Prostate gland (tissue), 2 donors: ENCODE data around the gene SMG5. TPM values are rescaled to one million over a fixed set of nuclear protein-coding genes. Genes with fewer than 3 reads are reported as not detected.

ENCODE experiments used
- DNase-seq: peaks from one replicate; pipeline ENCODE4 v3.0.0-alpha.2; 2019; ENCODE audit warnings: low spot score
- H3K27ac ChIP-seq, 2 donors: fragments of 200-600 bp; sonication (generic); 2 replicates each; pipeline ENCODE4 v1.5.1; 2017 to 2019
- H3K27me3 ChIP-seq: fragments of 200-600 bp; sonication (generic); replicated peaks from 2 replicates; pipeline ENCODE4 v1.5.1; 2019; ENCODE audit not compliant: insufficient read depth
- H3K36me3 ChIP-seq, 2 donors: fragments of 200-600 bp; sonication (generic); 1 replicate in 1 of 2; 2 replicates in 1 of 2; pipeline versions ENCODE4 v1.5.1 to v1.8.1; 2017 to 2019
- H3K4me1 ChIP-seq: fragments of 200-600 bp; sonication (generic); replicated peaks from 2 replicates; pipeline ENCODE4 v1.5.1; 2019
- H3K4me3 ChIP-seq, 2 donors: fragments of 200-600 bp; sonication (generic); 2 replicates each; pipeline ENCODE4 v1.5.1; 2017 to 2019
- H3K9me3 ChIP-seq: fragments of 200-600 bp; sonication (generic); 2 replicates; pipeline ENCODE4 v1.5.1; 2017
- CTCF ChIP-seq, 4 experiments: fragments of 200-600 bp in 2 of 4; fragments of 450-650 bp in 2 of 4; sonication (generic) in 2 of 4; IDR thresholded peaks; 1 replicate in 3 of 4; 2 replicates in 1 of 4; pipeline ENCODE4 v1.5.1; 2016 to 2019; ENCODE audit warnings: antibody characterized with exemption in 4 of 4, mild to moderate bottlenecking in 2 of 4, moderate library complexity in 2 of 4
- POLR2A ChIP-seq: fragments of 450-650 bp; IDR thresholded peaks from one replicate; pipeline ENCODE4 v1.6.1; 2016; ENCODE audit warnings: antibody characterized with exemption, mild to moderate bottlenecking
- POLR2AphosphoS5 ChIP-seq: sonication (generic); formaldehyde crosslinking; IDR thresholded peaks from one replicate; pipeline ENCODE4 v1.6.1; 2017; ENCODE audit warnings: antibody characterized with exemption
- WGBS: methylation state at CpG from one replicate; pipeline ENCODE4 v1.1.5; 2018; 5-methylcytosine and 5-hydroxymethylcytosine counted together
- intact Hi-C: fragments of 100-400 bp; cut with DNase I; formaldehyde crosslinking; loops from one replicate; pipeline ENCODE4 v1.14.2; 2022
- total RNA-seq, 2 donors: library from RNA; depleted of rRNA; stranded (reverse); fragments of >200 nt; gene quantifications; one replicate each; pipeline ENCODE4 v1.1.0, GENCODE V29; 2016

The SMG5 gene
- total RNA-seq, 2 donors from 2014 or later = 49.1 to 113 TPM

- Histone ChIP-seq H3K9me3 (no peaks in the 10 kb centered on the region), H3K4me1 (no peaks in the 10 kb centered on the region), H3K36me3 (no peaks in the 10 kb centered on the region), H3K27me3 (no peaks in the 10 kb centered on the region), H3K27ac (peak overlapping the region; percentile 88 to 93), H3K4me3 (peak overlapping the region; percentile 84 to 95)
- TF ChIP-seq CTCF (IDR thresholded peaks at IDR 0.05) (no peak), POLR2A (no peak), POLR2AphosphoS5 (no peak)
- 76% methylated on average over 1 of the region's 1 CpG for WGBS
- intact Hi-C loops = no loop called here
- DNase-seq = no peak
These were observed 896 bp upstream of the SMG5 start for GRCh38 chr1:156283521-156283920.

DNA sequence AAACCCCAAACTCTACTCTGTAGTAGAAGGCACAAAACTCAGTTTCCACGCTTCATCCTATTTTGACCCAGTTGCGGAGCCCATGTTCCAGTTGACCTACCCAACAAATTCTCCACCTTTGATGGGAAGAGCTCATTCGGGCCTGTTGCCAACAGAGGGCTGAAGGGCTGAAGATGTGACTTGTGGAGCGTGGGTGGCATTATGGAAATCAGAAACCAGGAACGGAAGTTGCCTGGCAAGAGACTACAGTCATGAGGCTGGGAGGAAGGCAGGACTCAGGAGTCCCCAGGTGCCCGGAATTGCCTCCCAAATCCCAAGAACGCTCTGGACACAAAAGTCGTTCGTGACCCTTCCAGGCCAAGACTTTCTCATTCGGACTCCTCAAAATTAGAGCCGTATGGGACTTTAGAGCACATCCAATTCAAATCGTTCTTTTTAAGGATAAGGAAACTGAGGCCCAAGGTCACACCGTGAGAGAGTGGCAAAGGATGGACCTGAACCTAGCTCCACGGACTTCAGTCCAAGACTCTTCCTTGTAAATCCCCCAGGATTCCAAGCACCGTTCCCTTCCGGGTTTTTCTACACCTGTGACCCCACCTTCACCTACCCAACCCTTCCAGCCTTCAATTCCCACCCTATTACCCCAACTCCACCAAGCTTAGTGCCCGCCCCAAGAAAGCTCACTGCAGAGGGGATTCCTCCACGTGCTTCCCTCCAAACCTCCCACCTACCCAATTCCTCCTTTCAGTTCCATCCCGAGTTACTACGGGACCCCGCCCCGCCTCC is 739 bp downstream of the SMG5 start:
- H3K27me3 ChIP-seq = no peaks in the 10 kb centered on the region
- H3K4me1 ChIP-seq = no peaks in the 10 kb centered on the region
- H3K4me3 ChIP-seq = peak overlapping the region; percentile 84 to 95
- no peaks in the 10 kb centered on the region for H3K9me3 ChIP-seq
- peak overlapping the region; percentile 88 to 93 for H3K27ac ChIP-seq
- no peak for TF ChIP-seq POLR2A
- TF ChIP-seq POLR2AphosphoS5 = no peak
- TF ChIP-seq CTCF (IDR thresholded peaks at IDR 0.05) = no peak
- intact Hi-C loops = no loop called here
- peaks cover 0 to 3% of the 10 kb centered on the region in 2 donors for H3K36me3 ChIP-seq
- DNase-seq = peak; percentile 36
- WGBS = 7% methylated on average over 22 of the region's 22 CpGs

GRCh38 chr1:156281281-156281680 is 1.3 kb downstream of the SMG5 start:
- DNase-seq = no peak
- Histone ChIP-seq H3K4me1 (no peaks in the 10 kb centered on the region), H3K9me3 (no peaks in the 10 kb centered on the region), H3K27ac (peak overlapping the region; percentile 88 to 93), H3K4me3 (peak overlapping the region in 1 of 2 donors; percentile 84), H3K27me3 (no peaks in the 10 kb centered on the region), H3K36me3 (peaks cover 0 to 7% of the 10 kb centered on the region in 2 donors)
- no peak for TF ChIP-seq POLR2AphosphoS5
- no peak for TF ChIP-seq POLR2A
- no peak for TF ChIP-seq CTCF (IDR thresholded peaks at IDR 0.05)
- WGBS = 23% methylated on average over 8 of the region's 8 CpGs
- intact Hi-C loops = no loop called here

GRCh38 chr1:156279837-156280236 is 2.8 kb downstream of the SMG5 start:
- Histone ChIP-seq H3K27me3 (no peaks in the 10 kb centered on the region), H3K4me1 (no peaks in the 10 kb centered on the region), H3K9me3 (no peaks in the 10 kb centered on the region), H3K27ac (no peak overlapping the region), H3K36me3 (peaks cover 0 to 8% of the 10 kb centered on the region in 2 donors), H3K4me3 (no peak overlapping the region)
- intact Hi-C loops = no loop called here
- DNase-seq = no peak
- TF ChIP-seq POLR2A = no peak
- no peak for TF ChIP-seq POLR2AphosphoS5
- TF ChIP-seq CTCF (IDR thresholded peaks at IDR 0.05) = no peak
- WGBS = 90% methylated on average over 3 of the region's 3 CpGs

GRCh38 chr1:156276966-156277381 is 5.7 kb downstream of the SMG5 start:
- Histone ChIP-seq H3K36me3 (peaks cover 8 to 19% of the 10 kb centered on the region in 2 donors), H3K4me3 (no peak overlapping the region), H3K27ac (no peak overlapping the region), H3K4me1 (no peaks in the 10 kb centered on the region), H3K9me3 (no peaks in the 10 kb centered on the region), H3K27me3 (no peaks in the 10 kb centered on the region)
- TF ChIP-seq POLR2AphosphoS5 = no peak
- no peak for TF ChIP-seq CTCF (IDR thresholded peaks at IDR 0.05)
- no peak for TF ChIP-seq POLR2A
- 66% methylated on average over 6 of the region's 6 CpGs for WGBS
- no peak for DNase-seq
- intact Hi-C loops = no loop called here
